DLD1 (cell line): ENCODE data around the gene EIF4E3.

Experiments used
- in situ Hi-C: cut with HindIII; loops from 2 replicates; pipeline ENCODE4 v1.10.0; 2017; ENCODE audit warnings: low sequenced_read_pairs

Gene EIF4E3

DNA sequence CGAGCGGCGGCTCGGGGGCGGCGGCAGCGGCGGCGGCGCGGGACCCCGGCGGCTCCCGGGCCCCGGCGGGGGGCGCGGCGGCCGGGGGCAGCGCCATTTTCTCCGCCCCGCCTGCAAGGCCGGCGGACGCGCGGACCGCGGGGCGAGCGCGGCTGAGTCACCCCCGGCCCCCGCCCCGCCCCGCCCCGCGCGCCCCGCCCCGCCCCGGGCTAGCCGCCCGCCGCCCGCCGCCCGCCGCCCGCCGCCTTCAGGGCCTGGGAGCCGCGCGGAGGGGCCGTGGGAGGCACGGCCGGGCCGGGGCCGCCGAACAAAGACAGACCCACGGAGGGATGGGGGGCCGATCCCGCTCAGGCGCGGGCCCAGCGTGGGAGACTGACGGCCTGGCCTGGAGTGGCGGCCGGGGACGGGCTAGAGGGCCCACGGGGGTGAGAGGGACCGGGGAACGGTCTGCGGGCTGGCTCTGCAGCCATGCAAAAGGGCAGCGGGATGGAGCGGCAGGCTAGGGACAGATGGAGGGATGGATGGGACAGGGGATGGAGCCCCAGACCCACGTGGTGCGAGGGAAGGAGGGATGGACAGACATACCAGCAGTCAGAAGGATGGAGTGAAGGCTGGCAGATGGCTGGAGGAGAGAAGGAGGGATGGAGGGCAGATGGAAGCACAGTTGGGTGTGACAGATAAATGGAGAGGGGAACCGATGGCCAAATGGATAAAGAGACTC lies at the start of gene EIF4E3:
EIF4E3 (minus strand) TSS at position 132 of the 721 bp plus-strand sequence; CDS start at position 97, 35 bp downstream.
- in situ Hi-C loops: no loop called here

DNA sequence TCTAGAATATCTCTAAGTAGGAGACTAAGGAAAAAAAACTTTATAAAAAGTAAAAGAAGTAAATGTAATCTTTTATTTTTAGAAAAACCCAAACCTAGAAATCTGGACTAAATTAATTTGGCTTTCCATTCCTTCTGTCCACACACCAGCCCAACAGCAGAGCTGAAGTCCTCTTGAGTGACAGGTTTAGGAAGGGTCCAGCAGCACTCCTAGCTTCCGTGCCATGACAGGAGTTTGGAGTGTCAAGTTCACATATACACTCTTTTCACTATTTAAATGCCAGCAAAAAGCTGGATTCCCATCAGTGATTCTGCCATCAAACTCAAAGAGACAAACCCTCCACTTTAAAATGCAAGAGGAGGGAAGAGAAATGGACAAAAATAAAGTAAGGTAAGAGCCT lies 46.7 kb upstream of the EIF4E3 start:
- in situ Hi-C loops: no loop called here

DNA sequence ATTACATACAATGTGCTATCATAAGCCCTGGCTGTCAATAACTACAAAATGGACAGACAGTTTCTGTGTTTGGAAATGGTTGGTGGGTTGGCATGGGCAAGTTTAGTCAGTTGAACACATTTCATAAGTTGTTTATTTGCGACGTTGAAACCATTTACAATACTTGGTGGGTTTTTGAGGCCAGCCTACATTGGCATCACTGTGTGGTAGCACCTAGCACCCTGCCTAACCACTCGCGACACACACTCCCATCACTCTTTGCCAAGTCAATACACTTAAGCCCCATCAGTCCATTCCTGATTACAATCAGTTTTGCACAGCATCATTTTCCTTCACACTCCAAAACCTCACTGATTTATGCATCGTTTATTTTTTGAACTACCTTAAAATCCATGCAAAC lies 45.9 kb upstream of the EIF4E3 start:
- in situ Hi-C loops: no loop called here

DNA sequence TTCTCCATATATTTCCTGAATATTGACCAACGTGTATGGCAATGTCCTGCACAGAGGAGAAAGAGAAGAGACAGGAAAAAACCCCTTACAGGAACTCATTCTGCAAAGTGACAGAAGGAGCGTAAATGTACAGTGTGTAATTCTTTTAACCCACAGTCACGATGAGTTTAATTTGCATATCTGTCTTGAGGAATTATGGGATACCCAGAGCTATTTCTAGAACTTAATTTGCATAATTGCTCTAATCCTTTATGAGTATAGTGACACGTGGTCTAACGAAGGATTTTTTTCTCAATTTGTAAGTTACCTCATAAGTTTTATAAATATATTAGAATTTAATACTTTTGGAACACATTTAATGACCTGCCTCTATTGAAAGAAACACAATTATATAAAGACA lies 38.2 kb upstream of the EIF4E3 start:
- in situ Hi-C loops: no loop called here

DNA sequence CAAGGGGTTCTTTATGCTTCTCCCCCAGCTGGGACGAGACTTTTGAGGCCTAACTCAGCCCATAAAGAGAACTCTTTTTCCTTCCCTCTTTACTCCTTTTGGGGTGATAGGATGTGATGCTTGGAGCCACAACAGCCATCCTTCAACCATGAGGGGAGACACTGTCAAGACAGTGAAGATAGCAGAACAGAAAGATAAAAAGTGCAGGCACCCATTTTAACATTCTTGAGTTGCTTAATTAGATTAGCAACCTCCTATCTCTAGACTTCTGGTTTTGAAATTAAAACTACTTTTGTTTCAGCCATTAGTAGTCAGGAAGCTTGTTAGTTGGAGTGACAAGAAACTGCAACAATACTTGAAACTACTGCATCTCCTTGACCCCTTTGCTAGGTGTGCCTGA lies 34.9 kb upstream of the EIF4E3 start:
- in situ Hi-C loops: no loop called here

DNA sequence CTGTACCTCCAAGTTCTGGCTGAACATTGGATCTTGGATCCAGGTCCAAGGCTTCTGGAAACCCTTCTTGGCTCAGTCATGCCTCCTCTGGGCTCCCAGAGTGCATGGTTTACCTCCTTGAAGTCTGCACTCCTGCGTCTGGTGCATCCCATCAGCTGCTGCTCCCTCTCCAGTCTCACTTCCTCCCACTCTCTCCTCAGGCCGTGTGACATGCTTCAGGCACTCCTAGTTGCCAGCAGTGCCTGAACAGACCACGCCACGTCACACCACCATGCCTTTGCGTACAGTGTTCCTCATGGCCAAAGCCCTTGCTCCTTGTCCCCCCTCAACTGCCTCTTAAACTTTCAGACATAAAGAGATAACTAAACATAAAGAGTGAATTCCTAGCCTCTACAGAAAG lies 34.2 kb upstream of the EIF4E3 start:
- in situ Hi-C loops: no loop called here

DNA sequence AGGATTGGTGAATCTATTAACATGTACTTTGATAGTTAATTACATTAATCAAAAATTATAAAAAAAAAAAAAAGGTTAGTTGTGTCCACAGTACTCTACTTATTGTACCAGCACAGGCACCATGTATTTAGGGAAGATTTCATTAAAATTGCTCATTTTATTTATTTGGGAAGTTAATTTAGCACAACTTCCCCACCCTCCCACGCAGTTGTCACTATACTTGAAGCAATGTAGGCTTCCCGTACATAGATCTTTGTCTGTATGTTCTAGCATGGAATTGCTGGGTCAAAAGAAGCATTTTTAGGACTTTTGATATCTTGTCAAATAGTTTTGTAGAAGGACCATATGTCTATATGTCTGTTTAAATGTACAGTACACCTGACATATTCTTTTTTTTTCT lies 32.9 kb upstream of the EIF4E3 start:
- in situ Hi-C loops: no loop called here

DNA sequence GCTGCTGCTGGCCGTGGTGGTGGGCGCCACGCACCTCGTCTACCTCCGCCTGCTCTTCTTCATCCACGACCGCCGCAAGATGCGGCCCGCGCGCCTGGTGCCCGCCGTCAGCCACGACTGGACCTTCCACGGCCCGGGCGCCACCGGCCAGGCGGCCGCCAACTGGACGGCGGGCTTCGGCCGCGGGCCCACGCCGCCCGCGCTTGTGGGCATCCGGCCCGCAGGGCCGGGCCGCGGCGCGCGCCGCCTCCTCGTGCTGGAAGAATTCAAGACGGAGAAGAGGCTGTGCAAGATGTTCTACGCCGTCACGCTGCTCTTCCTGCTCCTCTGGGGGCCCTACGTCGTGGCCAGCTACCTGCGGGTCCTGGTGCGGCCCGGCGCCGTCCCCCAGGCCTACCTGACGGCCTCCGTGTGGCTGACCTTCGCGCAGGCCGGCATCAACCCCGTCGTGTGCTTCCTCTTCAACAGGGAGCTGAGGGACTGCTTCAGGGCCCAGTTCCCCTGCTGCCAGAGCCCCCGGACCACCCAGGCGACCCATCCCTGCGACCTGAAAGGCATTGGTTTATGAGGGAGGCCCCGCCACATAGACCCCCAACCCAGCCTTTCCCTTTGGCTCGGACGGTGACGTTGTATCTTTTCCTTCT lies 29.5 kb upstream of the EIF4E3 start:
- in situ Hi-C loops: no loop called here

DNA sequence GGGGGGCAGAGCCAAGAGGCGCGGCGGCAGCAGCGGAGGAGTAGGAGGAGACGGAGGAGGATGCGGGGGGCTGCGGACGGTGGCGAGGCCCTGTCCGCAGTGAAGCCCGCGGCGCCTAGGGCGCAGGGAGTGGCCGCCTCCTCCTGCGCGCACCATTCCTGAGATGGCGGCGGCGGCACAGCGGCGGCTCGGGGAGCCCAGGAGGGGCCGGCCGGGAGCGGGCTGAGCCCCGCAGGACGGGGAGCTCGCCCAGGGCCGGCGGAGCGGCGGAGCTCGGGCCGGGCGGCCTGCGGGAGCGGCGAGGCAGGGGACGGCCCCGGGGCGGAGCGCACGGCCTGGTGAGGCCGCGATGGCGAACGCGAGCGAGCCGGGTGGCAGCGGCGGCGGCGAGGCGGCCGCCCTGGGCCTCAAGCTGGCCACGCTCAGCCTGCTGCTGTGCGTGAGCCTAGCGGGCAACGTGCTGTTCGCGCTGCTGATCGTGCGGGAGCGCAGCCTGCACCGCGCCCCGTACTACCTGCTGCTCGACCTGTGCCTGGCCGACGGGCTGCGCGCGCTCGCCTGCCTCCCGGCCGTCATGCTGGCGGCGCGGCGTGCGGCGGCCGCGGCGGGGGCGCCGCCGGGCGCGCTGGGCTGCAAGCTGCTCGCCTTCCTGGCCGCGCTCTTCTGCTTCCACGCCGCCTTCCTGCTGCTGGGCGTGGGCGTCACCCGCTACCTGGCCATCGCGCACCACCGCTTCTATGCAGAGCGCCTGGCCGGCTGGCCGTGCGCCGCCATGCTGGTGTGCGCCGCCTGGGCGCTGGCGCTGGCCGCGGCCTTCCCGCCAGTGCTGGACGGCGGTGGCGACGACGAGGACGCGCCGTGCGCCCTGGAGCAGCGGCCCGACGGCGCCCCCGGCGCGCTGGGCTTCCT lies 28.8 kb upstream of the EIF4E3 start, which contains the start of gene GPR27:
GPR27 (plus strand) TSS at position 155 of the 909 bp plus-strand sequence; CDS start at position 350, 195 bp downstream.
- in situ Hi-C loops: no loop called here

DNA sequence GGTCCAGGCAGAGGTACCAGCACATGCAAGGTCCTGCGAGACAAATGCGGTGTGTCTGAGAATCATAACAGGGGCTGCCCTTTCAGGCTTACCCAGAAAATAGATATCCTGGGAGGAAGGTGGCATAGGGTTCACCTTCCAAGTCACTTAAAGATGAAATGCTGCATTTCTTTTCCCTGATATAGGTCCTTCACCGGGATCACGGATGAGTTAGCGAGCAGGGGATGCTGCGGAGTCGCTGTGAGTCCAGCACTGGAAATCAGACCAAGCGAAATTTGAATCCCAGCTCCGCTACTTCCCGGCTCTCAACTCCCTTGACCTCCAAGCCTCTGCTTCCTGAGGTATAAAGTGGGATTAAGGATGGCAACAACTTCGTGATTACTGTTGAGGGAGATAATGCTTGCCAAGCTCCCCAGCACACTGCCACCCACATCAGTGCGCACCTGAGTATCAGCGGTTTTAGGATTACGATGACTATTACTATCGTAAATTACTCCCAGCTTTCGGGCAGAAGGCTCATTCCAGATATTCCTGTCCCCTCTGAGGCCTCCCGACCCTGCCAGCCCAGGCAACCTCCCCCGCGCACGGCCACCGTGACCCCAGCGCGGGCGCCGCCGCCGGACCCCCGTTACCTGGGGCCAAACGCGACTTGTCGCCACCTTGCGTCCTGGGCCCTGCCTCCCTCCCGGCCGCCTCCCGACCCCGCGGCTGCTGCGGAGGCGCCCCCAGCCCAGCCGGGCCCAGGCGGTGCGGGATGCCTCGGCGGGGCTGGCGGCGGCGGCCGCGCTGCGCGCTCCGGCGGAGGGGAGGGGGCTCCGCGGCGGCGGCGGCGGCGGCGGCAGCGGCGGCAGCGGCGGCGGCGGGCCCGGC lies 27.9 kb upstream of the EIF4E3 start:
- in situ Hi-C loops: no loop called here

DNA sequence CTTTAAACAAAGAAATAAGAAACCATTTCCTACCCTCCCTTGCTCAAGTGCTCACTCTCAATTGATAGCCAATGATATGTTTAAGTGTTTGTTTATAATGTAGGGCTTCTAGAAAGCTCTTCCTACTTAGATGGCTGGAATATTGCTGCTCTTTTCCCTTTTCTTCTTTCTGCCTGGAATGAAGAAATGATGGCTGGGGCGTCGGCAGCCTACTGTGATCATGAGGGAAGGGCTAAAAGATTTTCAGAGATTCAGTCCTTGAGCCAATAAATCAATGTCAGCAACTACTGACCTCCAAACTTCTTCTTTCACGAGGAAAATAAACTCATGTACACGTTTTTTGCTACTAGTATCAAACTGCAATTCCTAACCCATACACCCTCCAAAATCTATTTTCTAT lies 26.4 kb upstream of the EIF4E3 start:
- in situ Hi-C loops: no loop called here

DNA sequence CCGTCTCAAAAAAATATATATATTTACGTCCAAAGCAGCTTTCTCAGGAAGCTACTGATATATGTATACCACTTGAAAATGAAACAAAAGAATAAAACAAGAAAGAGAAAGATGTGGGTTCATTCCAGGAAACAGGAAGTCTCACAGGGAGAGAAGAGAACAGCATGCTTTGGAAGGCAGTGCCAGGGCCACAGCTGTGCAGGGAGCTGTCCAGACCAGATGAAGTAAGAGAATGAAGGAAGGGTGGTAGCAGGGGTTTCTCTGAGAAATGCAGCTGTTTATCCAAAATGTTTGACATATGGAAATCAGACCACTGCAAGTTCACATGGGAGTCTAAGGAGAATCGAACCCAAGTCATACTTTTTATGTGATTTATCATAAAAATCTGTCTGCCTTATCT lies 19.5 kb upstream of the EIF4E3 start:
- in situ Hi-C loops: no loop called here

DNA sequence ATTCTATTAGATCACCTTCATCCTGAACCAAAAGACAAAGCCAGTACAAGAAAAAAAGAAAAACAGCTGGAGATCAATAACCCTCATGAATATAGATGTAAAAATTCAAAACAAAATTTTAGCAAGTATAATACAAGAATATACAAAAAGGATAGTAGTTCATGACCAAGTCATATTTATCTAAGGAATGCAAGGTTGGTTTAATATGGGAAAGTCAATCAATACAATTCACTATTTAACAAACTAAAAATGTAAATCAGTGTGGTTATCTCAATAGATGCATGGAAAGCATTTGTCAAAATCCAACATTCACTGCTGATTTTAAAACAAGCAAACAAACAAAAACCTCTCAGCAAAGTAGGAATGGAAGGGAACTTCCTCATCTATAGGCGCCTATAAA lies 17.4 kb upstream of the EIF4E3 start:
- in situ Hi-C loops: no loop called here

DNA sequence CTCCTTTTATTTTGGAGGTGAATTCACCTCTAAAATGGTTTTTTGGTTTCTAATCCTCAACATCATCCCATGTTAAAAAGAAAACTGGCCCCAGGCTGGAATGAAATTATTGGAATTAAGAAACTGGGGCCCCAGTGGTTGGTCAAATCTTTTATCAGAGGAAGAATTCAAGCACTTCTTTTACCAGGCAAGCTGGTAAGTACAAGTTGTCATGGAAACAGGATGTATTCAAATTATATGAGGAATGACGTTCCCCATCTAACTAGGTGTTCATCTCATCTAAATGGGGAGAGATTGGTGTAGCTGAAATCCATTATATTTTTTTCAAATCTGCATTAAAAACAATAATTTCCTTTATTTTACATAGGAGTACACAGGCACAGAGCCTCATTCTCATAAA lies 9.7 kb upstream of the EIF4E3 start:
- in situ Hi-C loops: no loop called here

DNA sequence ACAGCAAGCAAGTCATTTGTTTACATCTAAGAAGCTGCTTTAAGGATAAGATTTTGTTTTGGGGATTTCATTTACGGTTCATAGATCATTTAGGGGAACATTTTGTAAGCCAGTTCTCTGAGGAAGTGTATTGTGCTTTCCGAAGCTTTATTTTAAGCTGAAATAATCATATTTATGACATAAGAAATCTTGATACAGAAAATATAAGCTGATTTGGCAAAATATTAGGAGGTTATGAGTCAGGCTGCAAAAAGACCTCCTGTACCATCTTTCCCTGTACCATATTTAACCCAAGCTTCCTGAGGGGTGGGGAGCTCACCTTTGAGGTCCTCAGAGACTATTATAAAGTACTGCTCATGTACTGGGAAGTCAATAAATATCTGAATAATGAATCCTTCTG lies 8.1 kb upstream of the EIF4E3 start:
- in situ Hi-C loops: no loop called here

DNA sequence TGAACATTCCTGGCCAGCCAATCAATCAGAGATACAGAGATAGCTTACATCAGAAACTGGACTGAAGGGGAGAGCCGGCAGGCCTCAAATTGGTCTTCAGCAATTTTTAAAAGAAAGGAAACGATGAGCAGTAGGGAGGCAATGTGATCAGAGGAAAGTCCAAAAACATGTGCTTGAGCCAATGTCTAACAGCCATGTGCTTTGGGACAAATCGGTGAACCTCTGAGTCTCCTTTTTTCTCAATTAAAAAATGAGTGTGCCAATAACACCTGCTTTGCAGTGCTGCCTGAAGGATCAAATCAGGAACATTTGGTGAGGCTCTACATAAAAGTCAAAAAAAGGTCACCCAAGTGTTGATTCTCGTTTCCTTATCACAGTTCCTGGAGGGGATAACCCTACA lies 7.4 kb upstream of the EIF4E3 start:
- in situ Hi-C loops: no loop called here

DNA sequence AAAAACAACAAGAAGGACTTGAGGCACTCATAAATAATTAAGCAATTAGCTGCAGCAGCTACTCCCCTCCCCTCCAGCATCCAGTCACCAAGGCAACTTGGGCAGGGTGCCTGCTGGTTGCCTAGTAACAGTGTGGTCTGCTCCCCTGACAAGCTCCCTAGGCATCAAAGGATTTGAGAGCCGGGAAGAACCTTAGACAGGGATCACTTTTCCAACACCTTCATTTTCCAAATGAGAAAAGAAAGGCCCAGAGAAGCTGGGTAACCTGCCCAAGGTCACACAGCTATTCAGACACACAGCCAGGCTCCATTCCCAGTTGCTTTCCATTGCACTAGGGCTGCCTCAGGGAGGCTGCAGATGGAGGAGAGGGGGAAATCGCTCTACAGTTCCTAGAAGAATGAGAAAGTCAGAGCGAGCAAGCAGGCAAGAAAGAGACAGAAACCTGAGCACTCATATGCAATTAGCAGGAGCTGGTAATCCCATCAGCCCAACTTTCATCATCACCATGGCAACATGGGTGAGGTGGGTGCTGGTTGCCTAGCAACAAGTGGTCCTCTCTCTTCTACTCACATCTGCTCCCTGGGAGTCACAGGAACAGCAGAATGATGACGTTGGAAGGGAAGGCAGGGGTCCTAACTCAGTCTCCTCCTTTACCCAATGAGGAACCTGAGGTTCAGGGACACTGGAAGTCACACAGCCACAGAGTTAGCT lies 3.6 kb upstream of the EIF4E3 start:
- in situ Hi-C loops: no loop called here

DNA sequence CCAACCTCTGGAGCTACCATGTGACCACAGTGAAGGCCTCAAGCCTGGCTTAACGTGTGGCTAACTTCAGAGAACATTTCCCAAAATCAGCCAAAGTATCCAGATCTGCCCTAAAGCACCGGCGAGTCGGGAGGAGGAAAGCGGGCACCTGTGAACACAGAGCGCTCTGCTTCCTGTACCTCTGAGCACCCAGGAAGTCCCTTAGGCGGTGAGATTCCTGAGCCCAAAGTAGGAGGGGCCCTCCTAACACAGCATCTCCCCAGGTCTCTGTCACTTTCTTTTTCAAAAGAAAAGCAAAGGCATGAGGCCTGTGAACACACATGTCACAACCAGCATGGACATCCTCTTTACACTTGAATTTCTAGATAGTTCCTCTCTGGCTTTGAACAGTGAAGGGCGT lies 944 bp upstream of the EIF4E3 start:
- in situ Hi-C loops: no loop called here

DNA sequence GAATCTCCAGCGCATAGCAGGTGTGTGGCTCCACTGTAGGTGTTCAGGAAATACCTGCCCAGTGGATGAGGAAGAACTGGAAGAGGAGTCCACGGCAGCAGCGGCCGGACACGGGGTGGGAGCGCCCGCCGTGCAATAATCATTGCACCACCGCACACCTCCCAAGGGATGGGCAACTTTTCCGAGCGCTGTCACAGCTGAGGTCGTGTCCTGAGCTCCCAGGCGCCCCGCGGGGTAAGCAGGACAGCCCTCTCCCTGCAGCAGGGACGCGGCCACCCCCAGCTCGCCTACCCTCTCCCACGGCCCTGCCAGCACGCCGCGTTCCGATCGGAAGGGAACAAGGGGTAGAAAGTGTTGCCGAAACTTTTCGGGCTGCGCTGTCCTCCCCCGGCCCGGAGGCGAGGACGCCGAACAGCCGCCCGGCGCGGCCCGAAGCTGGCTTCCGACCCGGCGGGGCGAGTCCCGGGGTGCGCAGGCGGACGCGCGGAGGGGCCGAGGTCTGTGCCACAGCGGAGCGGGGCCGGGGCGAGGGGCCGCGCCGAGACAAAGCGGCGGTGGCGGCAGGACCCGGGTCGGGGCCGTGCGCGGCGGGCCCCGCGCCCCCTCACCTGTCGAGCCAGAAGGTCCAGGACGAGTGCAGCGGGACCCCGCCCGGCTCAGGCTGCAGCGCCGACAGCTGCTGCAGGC lies 475 bp downstream of the EIF4E3 start:
- in situ Hi-C loops: no loop called here

DNA sequence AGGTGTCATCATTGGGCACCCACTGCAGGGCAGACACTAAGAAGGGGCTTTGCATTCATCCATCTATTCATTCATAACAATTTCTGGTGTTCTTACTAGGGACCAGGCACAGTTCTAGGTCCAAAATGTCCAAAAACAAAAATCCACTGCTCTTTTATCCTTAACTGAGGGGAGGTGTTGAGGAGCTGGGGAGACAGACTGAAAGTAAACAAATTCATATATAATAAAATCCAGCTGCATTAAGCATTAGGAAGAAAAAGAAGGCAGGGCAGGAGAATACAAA lies 1.1 kb downstream of the EIF4E3 start:
- in situ Hi-C loops: no loop called here
